ENCODE measurements around the gene VAMP2.

GRCh38 chr17:8150194-8151119 is 12.3 kb downstream of the VAMP2 start:
- no peak for TF ChIP-seq PHTF2 (CRISPR knock-in tag; IDR thresholded peaks at IDR 0.05)
- TF ChIP-seq CTCF (IDR thresholded peaks at IDR 0.05 in 2 of 3, conservative IDR thresholded peaks at IDR 0.05 in 1 of 3; ENCODE audit: insufficient read depth in 2 of 3, low read depth in 1 of 3, low read length in 3 of 3): no peak
- no peak for TF ChIP-seq NR2C2 (CRISPR knock-in tag; IDR thresholded peaks at IDR 0.05)
- TF ChIP-seq NR2C2 (tag; IDR thresholded peaks at IDR 0.05): no peak
- TF ChIP-seq GTF3C2 (IDR thresholded peaks at IDR 0.05; ENCODE audit: borderline replicate concordance, extremely low read depth, insufficient read length): no peak
- TF ChIP-seq CBX5 (IDR thresholded peaks at IDR 0.05; ENCODE audit: borderline replicate concordance, low read depth): no peak
- no peak for TF ChIP-seq HCFC1 (IDR thresholded peaks at IDR 0.05; ENCODE audit: low read depth, low read length)
- no peak for TF ChIP-seq ZNF24 (IDR thresholded peaks at IDR 0.05)
